Epithelial cell of esophagus (primary cell): ENCODE data around the gene PCSK6.

Experiments
- DNase-seq: peaks from one replicate; pipeline ENCODE4 v3.0.0; 2010; ENCODE audit warnings: low read depth
- H3K4me3 ChIP-seq: 2 replicates; pipeline ENCODE4 v1.5.1; 2011; ENCODE audit warnings: mild to moderate bottlenecking, low read length, control low read depth
- TF ChIP-seq, protein P1 (sequence below): IDR thresholded peaks from 2 replicates; pipeline ENCODE4 v1.5.1; 2011; ENCODE audit warnings: low read depth, mild to moderate bottlenecking, low read length, control low read depth, inconsistent platforms; ENCODE audit not compliant: insufficient read depth; ENCODE audit errors: missing control alignments

The PCSK6 gene

DNA sequence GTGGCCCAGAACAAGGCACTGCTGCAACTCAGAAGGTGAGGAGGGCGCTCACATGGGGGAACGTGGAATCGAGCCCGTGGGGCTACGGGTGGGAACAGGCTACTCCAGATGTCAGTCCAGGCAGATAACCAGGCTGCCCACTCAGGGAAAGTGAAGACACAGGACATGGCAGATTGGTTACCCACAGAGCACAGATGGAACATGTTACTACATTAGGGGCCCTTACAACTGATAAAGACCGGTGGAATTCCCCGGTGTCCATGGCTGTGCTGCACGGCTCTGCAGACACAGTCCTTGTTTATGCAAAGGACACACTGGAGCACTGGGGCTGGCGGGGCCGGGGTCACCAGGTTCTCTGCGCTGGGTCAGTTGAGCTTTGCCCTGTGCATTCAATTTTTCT lies 36.9 kb downstream of the PCSK6 start:
- no peak for DNase-seq
- TF ChIP-seq, protein P1, sequence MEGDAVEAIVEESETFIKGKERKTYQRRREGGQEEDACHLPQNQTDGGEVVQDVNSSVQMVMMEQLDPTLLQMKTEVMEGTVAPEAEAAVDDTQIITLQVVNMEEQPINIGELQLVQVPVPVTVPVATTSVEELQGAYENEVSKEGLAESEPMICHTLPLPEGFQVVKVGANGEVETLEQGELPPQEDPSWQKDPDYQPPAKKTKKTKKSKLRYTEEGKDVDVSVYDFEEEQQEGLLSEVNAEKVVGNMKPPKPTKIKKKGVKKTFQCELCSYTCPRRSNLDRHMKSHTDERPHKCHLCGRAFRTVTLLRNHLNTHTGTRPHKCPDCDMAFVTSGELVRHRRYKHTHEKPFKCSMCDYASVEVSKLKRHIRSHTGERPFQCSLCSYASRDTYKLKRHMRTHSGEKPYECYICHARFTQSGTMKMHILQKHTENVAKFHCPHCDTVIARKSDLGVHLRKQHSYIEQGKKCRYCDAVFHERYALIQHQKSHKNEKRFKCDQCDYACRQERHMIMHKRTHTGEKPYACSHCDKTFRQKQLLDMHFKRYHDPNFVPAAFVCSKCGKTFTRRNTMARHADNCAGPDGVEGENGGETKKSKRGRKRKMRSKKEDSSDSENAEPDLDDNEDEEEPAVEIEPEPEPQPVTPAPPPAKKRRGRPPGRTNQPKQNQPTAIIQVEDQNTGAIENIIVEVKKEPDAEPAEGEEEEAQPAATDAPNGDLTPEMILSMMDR = no peak
- no peak overlapping the region for H3K4me3 ChIP-seq

DNA sequence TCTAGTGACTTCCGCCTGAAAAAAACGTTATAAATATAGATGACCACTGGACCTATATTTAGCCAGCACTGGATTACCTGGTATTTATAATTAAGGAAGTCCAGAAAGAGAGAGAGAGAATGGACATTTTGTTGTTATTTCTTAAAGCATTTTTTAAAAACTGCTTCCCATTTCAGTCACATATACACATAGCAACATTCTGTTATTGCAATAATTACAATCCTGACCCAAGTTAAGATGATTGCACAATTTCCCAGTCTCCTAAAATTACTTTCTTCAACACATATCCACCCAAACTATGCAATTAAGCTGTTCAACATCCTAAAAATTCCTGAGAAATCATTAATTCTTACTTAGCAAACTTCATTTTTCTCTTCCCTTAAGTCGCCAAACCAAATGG lies 37.7 kb downstream of the PCSK6 start:
- TF ChIP-seq, protein P1 = no peak
- no peak overlapping the region for H3K4me3 ChIP-seq
- no peak for DNase-seq

DNA sequence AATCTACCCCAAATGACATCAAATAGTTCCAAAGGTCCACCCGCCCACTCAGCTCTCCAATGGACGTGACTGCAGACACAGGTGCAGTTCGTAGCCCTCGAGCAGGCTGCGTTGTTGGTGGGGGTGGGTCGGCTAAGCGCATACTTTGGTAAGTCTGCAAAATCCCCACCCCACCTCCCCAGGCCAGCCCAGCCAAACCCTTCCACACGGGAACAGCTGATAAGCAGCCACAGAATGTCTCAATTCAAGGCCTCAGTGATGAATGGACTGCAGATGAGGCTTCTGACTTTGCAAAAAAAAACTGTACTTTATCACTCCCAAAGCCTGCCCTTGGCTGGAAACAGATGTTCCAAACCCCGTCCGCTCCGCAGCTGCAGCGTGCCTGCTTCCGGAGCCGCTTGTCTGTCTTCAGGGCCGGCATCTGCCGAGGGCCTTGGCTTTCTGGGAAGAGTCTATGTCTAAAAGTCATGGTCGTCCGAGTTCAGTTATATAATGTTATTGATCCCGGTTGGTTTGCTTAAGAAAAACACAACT lies 38.2 kb downstream of the PCSK6 start:
- no peak overlapping the region for H3K4me3 ChIP-seq
- DNase-seq = no peak
- TF ChIP-seq, protein P1 = no peak

DNA sequence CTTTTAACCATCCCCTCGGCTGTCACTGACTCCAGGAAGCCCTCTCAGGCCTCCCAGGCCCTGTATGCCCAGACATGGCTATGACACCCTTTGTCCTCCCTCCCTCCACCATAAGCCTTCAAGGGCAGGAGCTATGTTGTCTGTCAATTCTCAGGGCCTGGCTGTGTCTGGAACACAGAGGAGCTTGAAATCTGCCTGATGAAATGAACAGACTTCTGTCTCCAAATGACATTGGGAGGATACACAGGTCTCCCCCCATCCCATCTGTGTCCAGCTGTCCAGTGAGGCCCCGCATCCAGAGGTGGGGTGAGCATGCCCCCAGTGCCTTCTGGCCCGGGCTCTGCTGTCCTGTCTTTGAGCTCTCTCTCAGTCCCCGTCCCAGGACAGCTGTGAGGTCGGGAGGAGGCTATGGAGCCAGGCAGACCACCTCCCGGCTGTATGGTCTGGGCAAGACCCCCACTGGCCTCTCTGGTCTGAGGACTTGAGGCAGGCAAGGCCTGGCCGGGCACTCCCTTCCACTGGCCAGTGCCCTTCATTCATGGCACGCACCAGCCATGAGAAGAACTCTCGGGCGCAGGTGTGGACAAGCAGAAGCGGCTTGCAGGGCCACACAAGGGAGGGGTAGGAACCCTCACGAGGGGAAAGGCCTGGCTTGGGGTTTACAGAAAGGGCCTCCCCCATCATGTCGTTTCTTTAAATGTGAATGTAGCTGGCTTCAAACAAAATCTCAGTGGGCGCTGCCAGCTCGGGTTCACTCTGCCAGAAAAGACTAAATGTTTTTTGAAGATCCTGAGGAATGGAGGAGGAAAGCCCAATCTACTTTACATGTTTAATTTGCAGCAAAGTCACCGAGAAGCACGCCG lies 38.9 kb downstream of the PCSK6 start:
- DNase-seq = no peak
- no peak overlapping the region for H3K4me3 ChIP-seq
- TF ChIP-seq, protein P1 = no peak

DNA sequence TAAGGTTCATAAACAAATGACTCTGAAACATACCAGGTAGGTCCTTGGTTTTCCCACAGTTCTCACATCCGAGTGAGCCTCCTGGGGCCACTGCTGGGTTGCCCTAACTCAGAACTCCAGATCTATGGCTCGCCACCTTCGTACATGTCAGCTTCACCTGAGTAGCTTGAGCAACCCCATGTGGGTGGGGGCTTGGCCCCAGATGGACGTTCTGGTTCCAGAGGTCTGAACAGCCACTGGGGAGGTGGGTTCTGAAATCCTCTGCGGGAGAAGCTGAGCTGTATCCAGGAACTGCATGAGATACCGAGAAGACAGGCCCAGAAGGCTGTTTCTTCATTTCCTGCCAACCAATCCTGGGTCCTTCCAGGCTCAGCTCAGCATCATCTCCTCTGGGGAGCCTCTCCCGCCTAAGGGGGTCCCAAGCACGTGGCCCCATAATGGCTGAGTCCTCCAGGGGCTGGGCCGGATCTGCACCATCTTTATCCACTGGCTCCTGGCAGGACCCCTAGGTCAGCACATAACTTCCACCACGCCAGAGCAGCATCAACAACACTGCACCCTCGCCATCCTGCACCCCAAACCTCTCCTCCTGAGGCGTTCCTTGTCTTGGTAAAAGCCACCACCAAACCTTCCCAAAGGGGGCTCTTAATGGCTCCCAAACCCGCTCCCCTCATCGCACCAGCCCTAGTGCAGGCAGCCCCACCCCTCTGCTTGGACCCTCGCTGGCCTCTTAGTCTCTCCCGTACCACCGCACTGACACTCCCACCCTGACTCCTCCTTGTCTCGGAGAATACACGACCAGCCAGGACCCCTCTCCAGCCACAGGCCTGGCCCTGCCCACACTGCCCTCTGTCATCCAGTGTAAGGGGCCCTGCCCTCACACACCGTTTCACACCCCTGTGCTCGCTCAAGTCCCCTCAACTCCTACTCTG lies 39.8 kb downstream of the PCSK6 start:
- no peak for DNase-seq
- no peak overlapping the region for H3K4me3 ChIP-seq
- TF ChIP-seq, protein P1 = no peak

DNA sequence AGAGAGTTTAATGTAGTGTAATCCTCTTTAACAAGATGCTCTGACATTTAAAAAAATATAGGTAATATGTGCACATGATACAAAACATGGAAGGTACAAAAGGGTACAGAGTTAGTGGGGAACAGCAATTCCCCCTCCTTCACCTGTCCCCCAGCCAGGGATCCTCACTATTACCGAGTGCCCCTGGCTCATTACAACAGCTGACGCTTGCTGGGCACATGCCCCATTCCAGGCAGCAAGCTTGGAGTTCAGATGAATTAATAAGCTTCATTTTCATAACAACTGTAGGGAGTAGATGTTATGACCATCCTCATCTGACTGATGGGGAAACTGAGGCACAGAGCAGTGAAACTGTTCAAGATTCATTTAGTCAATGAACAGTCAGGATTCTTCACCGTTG lies 41.2 kb downstream of the PCSK6 start:
- H3K4me3 ChIP-seq = no peak overlapping the region
- TF ChIP-seq, protein P1 = no peak
- DNase-seq = no peak
